ENCODE measurements around the gene UBXN11.

UBXN11 gene, protein sequence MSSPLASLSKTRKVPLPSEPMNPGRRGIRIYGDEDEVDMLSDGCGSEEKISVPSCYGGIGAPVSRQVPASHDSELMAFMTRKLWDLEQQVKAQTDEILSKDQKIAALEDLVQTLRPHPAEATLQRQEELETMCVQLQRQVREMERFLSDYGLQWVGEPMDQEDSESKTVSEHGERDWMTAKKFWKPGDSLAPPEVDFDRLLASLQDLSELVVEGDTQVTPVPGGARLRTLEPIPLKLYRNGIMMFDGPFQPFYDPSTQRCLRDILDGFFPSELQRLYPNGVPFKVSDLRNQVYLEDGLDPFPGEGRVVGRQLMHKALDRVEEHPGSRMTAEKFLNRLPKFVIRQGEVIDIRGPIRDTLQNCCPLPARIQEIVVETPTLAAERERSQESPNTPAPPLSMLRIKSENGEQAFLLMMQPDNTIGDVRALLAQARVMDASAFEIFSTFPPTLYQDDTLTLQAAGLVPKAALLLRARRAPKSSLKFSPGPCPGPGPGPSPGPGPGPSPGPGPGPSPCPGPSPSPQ
- 12.3 to 72.6 (median 48.3) reads per million in 18 experiments for total RNA-seq

DNA sequence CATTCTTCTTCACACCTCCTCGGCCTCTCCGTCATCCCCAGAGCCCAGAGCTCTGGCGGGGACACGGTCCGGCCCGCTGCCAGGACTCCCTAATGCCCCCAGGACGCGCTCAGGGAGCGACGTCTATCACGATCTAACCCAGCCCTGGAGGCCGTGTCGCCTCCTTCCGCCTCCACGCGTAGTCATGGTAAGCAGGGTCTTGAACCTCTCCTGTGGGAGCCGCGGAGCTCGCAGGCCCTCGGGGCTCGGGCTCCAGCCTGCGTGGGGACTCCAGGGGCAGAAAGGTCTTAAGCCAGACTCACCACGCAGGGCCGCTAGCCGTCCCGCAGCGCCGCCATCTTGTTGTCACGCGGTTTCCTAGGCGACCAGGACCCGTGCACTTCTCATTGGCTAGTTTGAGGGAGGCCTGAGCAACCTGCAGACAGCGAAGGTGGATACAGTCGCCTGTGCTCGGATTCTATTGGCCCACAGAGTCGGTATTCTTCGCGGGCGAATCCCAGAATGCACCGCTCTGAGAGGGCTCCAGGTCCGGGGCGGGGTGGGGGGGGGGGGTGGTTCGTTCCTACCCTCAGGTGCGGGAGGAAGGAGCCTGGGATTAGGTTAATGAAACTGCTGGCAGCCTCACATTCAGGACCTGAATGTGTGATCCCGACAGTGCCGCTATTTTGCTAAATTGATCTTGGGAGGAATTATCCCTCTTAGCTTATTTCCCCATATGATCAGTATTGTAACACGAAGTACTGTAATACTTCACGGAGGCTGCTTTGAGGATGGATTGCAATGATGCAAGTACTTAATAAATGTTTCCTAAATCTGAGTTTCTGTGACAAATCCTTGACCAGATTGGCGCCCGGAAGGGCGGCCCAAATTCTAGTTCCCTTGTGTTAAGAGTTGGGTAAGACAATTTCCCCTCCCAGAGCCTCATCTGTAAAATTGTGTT lies at the start of gene UBXN11:
UBXN11 (minus strand) TSS at position 347 of the 940 bp plus-strand sequence. CDS start 3,753 bp downstream, outside the sequence.
- DNase-seq = peak; percentile 96 to 98

DNA sequence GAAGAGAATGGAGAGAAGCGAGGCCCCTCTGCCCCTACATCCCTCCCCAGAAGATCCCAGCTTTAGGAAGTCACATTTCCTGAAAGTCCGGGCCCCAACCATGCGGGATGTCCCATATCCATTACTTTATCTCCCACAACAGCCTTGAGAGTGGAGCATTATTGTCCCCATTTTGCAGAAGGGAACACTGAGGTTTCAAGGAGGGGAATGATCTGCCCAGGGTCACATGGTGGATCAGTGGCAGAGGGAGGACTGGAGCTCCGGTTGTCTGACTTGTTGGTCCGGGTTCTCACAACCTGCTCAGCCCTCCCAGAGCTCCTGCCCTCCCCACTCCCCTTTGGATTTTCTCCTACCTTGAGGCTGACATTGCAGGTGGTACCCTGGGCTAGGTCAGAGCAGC lies 49.7 kb upstream of the UBXN11 start:
- no peak for DNase-seq

DNA sequence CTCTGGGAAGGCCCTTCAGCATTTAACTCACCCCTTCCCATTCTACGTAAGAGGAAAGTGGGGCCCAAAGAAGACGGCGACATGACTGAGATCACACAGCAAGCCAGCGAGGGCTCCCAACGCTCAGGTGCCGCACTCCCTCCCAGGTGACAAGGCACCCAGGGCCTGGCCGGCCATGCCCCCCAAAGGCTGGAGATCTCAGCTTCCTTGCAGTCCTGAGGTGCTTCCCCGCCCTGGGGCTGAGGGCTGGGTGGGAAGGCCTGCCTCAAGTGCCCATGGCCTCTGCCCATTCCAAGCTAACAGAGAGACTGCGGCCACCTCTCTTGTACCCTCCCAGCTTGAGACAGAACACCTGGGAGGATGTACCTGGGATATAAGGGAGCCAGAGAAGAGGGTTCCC lies 48.5 kb upstream of the UBXN11 start:
- DNase-seq = no peak

DNA sequence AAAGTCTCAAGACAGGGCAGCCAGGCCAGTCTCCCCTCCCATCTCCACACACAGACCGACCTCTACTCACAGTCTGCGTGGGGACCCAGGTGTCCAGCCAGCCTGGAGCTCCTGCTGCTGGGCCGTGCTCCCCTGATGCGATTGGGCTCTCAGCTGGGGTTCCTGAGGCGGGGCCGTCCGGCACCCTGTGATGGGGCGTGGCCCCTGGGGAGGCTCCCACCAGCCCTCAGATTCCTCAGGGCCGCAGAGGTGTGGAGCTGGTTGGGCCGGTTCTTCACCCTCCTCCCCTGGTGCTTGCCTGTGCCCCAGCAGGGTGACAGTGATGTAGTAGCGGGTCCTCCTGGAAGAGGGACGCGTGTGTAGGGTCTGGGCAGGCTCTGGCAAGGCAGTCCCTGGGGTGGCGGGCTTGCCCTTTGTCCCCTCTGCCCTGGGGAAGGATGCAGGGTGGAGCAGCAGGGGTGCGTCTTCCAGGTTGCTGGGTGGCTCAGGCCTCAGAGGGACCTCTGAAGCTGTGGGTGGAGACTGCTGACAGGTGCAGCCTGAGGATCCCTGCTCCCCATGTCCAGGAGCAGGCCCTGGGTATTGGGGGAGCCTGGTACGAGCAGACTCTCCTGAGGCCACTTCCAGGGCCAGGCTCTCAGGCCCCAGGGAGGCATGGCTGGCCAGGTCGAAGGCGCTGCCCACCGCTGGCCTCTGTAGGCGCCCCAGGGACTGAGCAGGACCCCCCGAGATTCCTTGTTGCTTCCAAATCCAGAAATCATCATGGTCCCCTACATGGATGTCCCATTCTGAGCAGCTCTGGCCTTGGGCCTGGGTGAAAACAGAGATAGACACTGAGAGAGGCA lies 47.8 kb upstream of the UBXN11 start, which contains the start of gene CRYBG2:
CRYBG2 (minus strand) TSS at position 155 of the 845 bp plus-strand sequence. CDS start 7,473 bp downstream, outside the sequence.
- no peak for DNase-seq

DNA sequence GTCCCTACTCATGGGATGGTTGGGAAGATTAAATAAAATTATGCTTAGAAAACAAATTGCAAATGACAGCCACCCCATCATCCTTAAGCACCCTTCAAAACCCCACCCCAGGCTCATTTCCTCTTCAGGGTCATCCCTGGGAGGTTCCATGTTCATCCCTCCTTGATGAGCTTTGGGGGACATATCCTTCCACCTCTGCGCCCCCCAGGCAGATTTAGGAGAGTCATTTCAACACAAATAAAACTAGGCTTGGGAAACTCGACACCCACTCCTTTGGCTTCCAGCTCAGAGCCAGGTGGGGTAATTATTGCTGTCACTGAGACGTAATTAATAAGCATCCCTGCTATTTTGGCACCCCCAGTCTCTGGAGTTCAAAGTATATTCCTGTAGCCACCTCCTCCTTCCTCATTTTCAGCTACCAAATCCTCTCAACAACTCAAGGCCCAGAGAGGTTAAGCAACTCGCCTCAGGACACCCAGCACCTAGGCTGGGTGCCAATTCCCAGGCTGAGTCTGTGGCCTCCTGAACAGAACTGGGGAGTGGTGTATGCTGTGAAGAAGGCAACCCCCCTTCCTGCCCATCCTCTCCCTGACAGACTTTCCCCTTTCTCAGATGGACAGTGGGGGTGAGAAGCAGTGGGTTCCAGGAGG lies 46.9 kb upstream of the UBXN11 start:
- no peak for DNase-seq

DNA sequence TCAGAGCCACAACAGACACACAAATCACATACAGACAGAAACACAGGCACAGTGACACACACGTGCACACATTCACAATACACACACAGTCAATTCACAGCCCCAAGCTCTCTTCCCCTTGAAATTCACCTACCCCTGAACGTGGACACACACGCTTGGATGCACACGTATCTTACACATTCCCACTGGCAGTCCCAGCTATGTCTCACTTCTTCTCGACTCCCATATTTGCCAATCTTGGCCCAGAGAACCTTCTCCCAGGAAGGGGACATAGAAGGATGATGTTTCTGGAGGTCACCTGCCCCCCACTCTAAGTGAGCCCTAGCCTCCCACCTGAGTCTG lies 45.9 kb upstream of the UBXN11 start:
- DNase-seq = no peak

DNA sequence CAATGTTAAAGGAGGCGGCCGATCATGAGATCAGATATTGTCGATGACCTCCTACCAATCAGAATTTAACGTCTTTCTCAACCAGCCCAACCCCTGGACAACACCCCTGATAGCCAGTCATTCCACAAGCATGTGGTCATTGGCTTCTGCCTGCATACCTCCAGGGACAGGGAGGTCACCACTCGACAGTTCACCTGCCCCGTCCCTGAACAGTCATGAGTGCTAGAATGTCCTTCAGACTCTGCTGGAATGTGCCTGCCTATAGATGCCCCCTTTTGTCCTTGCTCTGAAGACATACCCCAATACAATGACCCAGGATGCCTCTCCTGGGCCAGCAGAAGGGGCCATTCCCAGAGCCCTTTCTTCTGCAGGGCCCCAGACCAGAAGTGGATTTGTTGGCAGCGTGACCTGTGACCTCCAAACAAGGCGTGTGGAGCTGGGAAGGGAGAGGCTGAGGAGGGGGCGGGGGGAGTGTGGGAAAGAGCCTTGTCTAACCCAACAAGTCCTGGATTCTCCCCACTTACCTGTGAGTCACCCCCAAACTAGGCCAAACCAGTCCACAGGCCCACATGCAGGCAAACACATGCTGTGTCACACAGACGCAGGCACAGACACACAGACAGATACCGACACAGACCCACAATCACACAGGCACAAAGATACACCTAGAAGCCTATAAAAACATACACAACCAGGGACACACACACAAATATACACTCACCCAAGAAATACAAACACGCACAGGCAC lies 45.3 kb upstream of the UBXN11 start:
- no peak for DNase-seq

DNA sequence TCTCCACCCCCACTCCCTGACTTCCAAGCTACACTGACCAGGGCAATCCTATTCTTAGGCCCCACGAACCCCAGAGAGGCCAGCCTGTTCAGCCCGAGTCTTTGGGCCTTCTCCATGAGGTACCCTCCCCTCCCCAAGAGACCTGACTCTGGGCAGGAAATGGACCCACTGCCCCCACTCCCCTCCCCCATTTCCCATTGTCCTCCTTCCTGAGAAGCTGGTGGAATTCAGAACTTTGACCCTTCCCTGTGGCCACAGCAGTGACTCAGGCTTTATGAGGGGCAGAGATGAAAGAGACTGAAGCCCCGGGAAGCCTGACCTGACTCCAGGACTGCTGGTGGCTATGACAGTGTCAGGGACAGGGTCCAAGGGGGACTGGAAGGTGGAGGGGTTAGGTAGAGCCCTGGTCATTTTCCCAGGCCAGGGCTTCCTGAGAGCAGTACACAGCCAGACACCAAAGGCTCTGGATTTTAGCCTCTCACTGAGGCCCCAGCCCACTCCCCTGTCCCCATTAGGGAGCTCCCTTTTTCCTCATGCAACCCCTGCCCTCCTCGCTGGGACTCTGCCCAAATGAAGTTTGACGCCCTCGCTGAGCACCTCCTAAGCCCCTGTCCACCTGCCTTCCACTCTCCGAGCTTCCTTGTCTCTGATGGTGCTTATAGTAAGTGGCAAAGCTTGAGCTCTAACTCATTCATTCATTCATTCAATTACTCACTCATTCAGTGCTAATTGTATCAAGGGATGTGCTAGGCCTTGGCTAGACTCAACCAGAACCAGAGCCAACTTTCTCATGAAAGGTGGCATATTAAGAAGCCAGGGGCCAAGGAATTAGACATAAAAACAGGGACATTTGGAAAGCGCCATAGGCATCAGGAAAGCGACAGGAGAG lies 44.5 kb upstream of the UBXN11 start:
- DNase-seq = no peak

DNA sequence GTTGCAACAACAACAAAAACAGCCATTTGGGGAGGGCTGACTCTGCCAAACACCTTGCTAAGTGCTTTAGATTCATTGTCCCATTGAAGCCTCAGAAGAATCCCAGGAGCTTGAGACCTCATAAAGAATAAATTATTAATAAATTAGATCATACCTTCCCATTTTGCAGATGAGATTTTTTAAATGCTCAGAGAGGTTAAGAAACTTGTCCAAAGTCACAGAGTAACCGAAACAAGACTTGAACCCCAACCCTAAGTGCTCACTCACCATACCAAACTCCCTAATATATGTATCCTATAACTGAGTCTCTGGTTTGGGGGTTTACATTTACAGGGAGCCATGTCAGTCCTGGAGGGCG lies 43.9 kb upstream of the UBXN11 start:
- DNase-seq = no peak

DNA sequence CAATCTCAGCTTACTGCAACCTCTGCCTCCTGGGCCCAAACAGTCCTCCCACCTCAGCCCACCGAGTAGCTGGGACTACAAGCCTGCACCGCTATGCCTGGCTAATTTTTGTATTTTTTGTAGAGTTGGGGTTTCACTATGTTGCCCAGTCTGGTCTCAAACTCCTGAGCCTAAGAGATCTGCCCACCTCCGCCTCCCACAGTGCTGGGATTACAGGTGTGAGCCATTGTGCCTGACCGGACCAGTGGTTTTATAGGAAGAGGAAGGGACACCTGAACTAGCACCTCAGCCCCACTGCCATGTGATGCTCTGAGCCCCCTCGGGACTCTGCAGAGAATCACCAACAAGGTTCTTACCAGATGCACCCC lies 43.4 kb upstream of the UBXN11 start:
- no peak for DNase-seq

DNA sequence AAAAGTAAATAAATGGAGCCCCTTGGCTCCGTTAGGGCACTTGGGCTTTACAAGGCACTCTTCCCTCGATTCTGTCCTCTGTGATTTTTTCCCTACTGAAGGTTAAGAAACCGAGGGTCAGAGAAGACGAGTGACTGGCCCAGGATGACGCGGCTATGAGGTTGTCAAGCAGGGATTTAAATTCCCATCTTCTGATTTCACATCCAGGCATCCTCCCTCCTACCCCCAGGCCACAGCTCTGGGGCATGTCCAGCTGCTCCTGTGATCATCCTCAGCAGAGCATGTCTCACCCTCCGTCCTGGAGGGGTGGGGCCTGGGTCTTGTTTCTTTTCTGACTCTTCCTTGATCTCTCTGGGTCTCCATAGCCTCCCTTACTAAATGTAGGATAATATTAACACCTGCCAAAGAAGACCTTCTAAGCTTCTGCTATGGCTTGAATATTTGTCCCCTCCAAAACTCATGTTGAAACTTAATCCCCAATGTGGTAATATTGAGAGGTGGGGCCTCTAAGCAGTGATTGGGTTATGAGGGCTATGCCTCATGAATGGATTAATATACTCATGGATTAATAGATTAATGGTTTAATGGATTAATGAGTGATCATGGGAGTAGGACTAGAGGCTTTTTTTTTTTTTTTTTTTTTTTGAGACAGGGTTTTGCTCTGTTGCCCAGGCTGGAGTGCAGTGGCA lies 42.9 kb upstream of the UBXN11 start:
- DNase-seq = no peak

DNA sequence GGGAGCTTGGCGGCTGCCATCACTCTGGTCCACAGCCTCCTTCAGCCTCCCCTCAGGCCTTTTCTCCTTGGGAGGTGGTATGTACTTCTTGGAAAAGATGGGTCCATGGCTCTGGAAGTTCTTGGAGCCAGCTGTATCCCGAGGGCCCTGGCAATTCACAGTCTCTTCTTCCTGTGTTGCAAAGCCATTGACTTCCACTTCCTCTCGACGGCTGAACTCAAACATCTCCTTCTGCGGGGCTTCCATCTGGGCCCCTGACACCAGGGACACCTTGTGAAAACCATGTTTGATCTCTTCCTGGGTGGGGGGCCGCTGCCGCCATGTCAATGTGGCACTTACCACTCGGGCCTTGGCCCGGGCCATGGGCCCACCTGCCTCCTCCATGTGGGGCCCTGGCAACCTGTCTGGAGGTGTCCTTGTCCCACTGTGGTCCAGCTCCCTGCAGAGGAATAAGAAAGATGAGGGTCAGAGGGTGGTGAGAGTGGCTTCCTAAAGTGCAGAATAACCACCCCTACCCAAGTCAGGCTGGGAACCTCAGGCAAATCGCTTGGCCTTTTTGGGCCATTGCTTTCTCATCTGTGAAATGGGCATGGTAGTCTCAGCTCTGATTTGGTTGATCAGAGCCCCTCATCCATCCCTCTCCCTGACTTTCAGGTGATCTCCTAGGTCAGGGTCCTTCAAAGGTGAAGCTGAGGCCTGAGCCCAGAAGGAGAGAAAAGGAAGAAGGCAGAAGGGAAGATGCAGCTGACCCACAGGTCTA lies 40.0 kb upstream of the UBXN11 start:
- DNase-seq = peak in 1 of 2 donors; percentile 8

DNA sequence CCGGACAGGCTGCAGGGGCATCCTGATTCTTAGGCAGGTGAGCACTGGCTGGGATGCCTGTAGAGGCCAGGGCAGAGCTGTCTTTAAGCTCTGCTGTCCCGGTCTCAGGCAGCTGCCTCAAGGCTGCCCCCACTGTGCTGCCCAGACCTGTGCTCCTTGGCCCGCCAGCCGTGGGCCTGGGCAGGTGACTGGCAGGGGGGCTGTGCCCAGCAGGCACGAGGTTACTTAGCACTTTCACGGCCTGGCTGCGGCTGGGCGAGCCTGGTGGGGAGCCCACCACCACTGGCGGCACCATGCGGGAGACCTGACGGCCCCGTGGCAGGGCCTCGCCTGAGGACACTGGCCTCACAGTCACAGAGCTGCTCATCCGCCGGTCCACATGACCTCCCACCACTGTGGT lies 39.3 kb upstream of the UBXN11 start:
- DNase-seq = no peak

DNA sequence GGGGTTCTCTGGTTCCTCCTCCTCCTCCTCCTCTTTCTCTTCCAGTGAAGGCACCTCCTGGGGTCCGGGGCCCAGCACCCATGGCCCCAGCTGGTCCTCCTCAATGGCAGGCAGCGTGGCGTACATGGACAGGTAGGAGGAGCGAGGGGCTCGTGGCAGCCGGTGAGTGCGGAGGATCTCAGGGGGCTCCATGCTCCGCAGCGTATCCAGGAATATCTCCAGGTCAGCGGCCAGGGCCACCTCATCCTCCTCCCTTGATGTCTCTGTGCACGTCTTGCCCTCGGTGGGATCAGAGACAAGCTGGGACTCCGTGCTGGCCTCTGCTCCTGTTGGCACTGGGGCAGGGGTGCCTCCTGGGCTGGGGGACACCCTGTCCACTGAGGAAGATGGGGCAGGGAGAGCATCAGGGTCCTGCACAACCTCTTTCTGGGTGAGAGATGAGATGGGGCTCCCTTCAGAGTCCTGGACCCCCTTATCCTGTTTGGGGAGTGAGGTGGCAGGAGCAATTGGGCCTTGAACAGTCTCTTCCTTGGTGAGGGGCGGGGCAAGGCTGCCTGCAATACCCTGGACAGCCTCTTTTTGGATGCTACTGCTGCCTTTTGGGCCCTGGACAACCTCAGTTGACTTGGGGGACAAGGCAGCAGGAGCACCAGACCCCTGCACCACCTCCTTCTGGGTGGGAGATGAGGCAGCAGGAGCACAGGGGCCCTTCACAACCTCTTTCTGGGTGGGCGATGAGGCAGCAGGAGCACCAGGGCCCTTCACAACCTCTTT lies 37.9 kb upstream of the UBXN11 start:
- no peak for DNase-seq

DNA sequence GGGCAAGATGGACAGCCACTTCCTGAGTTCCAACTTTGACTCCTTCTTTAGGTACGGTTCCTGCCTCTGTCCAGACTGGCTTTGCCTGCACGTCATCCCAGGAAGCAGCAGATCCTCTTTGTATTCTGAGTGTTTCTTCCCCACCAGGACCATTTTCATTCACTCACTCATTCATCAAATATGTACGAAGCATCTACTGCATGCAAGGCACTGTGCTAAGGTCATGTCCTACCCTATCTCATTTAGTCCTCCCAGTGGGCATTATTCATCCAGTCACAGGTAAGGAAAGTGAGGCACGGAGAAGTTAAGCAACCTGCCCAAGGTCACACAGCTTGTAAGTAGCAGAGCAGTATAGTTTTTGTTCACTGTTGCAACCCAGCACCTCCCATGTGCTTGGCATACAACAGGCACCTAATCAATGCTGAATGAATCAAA lies 33.6 kb upstream of the UBXN11 start:
- no peak for DNase-seq

DNA sequence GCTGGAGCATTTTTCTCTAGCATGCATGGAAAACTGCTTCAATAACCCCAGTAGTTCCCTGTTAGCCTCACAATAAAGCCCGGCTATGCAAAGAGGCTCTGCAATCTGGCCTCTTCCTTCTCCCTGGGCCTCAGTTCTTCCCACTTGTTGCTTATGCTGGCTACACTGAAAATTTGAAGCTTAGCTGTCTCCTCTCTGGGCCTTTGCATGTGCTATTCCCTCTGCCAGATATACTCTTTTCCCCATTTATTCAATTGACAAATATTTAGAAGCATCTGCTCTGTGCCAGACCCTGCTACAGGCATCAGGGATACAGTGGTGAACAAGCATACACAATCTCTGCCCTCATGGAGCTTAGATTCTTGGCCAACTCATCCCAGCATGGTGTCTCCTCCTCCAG lies 32.2 kb upstream of the UBXN11 start:
- DNase-seq = no peak

DNA sequence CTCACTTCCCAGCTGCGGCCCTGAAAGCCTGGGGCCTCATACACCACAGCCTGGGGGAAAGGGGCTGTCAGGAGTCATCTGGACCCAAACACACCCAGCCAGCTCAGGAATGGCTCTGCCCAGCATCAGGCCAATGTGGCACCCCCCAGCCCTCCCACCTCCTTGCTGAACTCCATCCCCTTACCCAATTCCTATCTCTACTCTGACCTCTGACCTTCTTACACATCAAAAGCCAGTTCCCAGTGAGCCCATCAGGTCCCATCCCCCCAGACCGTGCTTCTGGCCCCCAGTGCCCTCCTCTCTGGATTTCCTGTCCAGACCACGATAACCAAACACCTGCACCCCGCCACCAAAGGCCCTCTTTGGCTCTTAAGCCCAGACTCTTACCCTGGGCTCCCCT lies 31.2 kb upstream of the UBXN11 start:
- no peak for DNase-seq

DNA sequence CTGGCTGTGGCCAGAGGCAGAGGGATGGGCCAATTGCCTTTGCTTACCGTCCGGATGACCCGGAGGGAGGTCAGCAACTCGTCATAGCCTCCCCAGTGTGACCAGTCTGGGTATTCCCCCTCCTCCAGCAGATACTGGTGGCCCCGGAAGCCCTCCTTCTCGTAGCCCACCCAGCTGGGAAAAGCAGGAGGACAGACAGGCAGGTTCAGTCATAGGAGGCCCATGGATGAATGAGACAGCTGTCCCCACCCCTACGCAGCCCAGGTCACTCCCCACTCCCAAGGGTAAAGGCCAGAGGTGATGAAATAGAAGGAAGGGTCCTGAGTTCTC lies 30.7 kb upstream of the UBXN11 start:
- DNase-seq = no peak

Measured in inflammatory macrophage (primary cell).